WERI-Rb-1 (cell line): ENCODE results near the gene TPI1.

Experiments
- DNase-seq: peaks from one replicate; pipeline ENCODE4 v3.0.0-alpha.2; 2020
- H3K27ac ChIP-seq: fragments of 250-450 bp; sonication (Bioruptor Pico); 2 replicates; pipeline ENCODE4 v1.5.1; 2020; ENCODE audit warnings: mild to moderate bottlenecking, moderate library complexity
- H3K27me3 ChIP-seq: fragments of 250-450 bp; sonication (Bioruptor Pico); 2 replicates; pipeline ENCODE4 v1.5.1; 2021; ENCODE audit warnings: mild to moderate bottlenecking, low read depth, moderate library complexity; ENCODE audit not compliant: insufficient read depth, severe bottlenecking
- H3K36me3 ChIP-seq: fragments of 250-450 bp; sonication (Bioruptor Pico); 2 replicates; pipeline ENCODE4 v1.5.1; 2020; ENCODE audit warnings: mild to moderate bottlenecking, moderate library complexity
- H3K4me3 ChIP-seq: 2 replicates; pipeline ENCODE4 v1.5.1; 2011; ENCODE audit warnings: low read depth, mild to moderate bottlenecking, control low read depth, low read length
- H3K9me3 ChIP-seq: fragments of 250-450 bp; sonication (Bioruptor Pico); 2 replicates; pipeline ENCODE4 v1.5.1; 2021; ENCODE audit warnings: mild to moderate bottlenecking, moderate library complexity; ENCODE audit not compliant: severe bottlenecking
- CTCF ChIP-seq: IDR thresholded peaks from 2 replicates; pipeline ENCODE4 v1.5.1; 2011; ENCODE audit warnings: low read depth, mild to moderate bottlenecking, control low read depth, inconsistent platforms, low read length

The TPI1 gene

GRCh38 chr12:6820166-6820565 lies 47.2 kb upstream of the TPI1 start:
- peak overlapping the region; percentile 64 for H3K27ac ChIP-seq
- no peak for TF ChIP-seq CTCF
- H3K27me3 ChIP-seq: no peaks in the 10 kb centered on the region
- peak; percentile 45 for DNase-seq
- peaks cover 8% of the 10 kb centered on the region for H3K36me3 ChIP-seq
- no peaks in the 10 kb centered on the region for H3K9me3 ChIP-seq
- no peak overlapping the region for H3K4me3 ChIP-seq

GRCh38 chr12:6821591-6822425 lies 45.5 kb upstream of the TPI1 start, which contains the start of gene GPR162:
GPR162 (plus strand) TSS chr12:6821821; CDS start chr12:6823899, 2,078 bp downstream.
- TF ChIP-seq CTCF: no peak
- peak within 1 kb of the TSS; percentile 67 for H3K27ac ChIP-seq
- H3K27me3 ChIP-seq: no peaks in the 10 kb centered on the region
- DNase-seq: peak; percentile 79
- H3K9me3 ChIP-seq: no peaks in the 10 kb centered on the region
- H3K36me3 ChIP-seq: peaks cover 19% of the 10 kb centered on the region
- peak within 1 kb of the TSS; percentile 38 for H3K4me3 ChIP-seq

GRCh38 chr12:6822426-6823135 lies 44.8 kb upstream of the TPI1 start:
- Histone ChIP-seq H3K27me3 (no peaks in the 10 kb centered on the region), H3K36me3 (peaks cover 22% of the 10 kb centered on the region), H3K4me3 (no peak overlapping the region), H3K27ac (no peak overlapping the region), H3K9me3 (no peaks in the 10 kb centered on the region)
- TF ChIP-seq CTCF: no peak
- no peak for DNase-seq

- H3K27me3 ChIP-seq: no peaks in the 10 kb centered on the region
- no peak overlapping the region for H3K4me3 ChIP-seq
- peaks cover 22% of the 10 kb centered on the region for H3K36me3 ChIP-seq
- H3K9me3 ChIP-seq: no peaks in the 10 kb centered on the region
- peak; percentile 36 for DNase-seq
- H3K27ac ChIP-seq: no peak overlapping the region
- no peak for TF ChIP-seq CTCF
Measured at GRCh38 chr12:6823182-6824084, 43.9 kb upstream of the TPI1 start.

- H3K36me3 ChIP-seq: peaks cover 28% of the 10 kb centered on the region
- H3K27me3 ChIP-seq: no peaks in the 10 kb centered on the region
- H3K4me3 ChIP-seq: no peak overlapping the region
- no peak overlapping the region for H3K27ac ChIP-seq
- DNase-seq: no peak
- no peak for TF ChIP-seq CTCF
- H3K9me3 ChIP-seq: no peaks in the 10 kb centered on the region
Measured at GRCh38 chr12:6824085-6824775, 43.1 kb upstream of the TPI1 start.
